SK-N-SH treated with all-trans-retinoic acid at 6 μM for 48 hours (cell line): ENCODE measurements around the gene MELK.
"Not testable (repeated sequence)": the region's sequence is repeated elsewhere in the genome, so short reads cannot be mapped to it uniquely, and the experiment has no call there.

ENCODE experiments used
- ARNTL ChIP-seq: fragments of 450-650 bp; formaldehyde crosslinking; IDR thresholded peaks from 2 replicates; pipeline ENCODE4 v1.5.0; 2020; ENCODE audit warnings: low read depth, mild to moderate bottlenecking, moderate library complexity, borderline replicate concordance
- PATZ1 ChIP-seq: fragments of 250-450 bp; sonication (Bioruptor Pico); IDR thresholded peaks from 2 replicates; pipeline ENCODE4 v1.8.0; 2020; ENCODE audit warnings: mild to moderate bottlenecking, moderate library complexity, borderline replicate concordance
- POU6F1 ChIP-seq: fragments of 250-450 bp; sonication (Bioruptor Pico); IDR thresholded peaks from 2 replicates; pipeline ENCODE4 v1.8.0; 2021; ENCODE audit warnings: low read depth, mild to moderate bottlenecking, moderate library complexity, borderline replicate concordance

DNA sequence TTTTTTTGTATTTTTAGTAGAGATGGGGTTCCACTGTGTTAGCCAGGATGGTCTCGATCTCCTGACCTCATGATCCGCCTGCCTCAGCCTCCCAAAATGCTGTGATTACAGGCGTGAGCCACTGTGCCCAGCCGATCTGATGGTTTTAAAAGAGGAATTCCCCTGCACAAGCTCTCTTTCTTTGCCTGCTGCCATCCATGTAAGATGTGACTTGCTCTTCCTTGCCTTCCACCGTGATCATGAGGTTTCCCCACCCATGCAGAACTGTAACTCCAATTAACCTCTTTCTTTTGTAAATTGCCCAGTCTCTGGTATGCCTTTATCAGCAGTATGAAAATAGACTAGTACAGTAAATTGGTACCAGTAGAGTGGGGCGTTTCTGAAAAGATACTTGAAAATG is 39.0 kb upstream of the MELK start:
- TF ChIP-seq POU6F1; ARNTL (CRISPR knock-in tag); PATZ1: not testable (repeated sequence)
